ENCODE data around the gene GPD1.

DNA sequence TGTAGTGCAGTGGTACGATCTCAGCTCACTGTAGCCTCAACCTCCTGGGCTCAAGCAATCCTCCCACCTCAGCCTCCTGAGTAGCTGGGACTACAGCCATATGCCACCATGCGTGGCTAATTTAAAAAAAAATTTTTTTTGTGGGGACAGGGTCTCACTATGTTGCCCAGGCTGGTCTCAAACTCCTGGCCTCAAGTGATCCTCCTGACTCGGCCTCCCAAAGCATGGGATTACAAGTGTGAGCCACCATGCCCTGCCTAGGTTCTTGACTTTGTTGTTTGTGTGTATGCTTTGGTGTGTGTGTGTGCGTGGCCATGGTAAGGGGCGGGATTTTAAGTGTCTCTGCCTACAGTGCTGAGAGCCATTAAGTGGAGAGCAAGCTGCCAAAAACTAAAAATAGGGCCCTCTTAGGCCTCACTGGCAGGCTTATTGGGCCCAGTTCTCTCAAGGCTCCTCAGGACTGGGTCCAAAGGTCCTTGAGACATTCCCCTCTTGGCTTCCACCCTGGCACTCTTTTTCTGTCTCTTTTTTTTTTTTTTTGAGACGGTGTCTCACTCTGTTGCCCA is 13.3 kb downstream of the GPD1 start:
- TF ChIP-seq, protein P1, sequence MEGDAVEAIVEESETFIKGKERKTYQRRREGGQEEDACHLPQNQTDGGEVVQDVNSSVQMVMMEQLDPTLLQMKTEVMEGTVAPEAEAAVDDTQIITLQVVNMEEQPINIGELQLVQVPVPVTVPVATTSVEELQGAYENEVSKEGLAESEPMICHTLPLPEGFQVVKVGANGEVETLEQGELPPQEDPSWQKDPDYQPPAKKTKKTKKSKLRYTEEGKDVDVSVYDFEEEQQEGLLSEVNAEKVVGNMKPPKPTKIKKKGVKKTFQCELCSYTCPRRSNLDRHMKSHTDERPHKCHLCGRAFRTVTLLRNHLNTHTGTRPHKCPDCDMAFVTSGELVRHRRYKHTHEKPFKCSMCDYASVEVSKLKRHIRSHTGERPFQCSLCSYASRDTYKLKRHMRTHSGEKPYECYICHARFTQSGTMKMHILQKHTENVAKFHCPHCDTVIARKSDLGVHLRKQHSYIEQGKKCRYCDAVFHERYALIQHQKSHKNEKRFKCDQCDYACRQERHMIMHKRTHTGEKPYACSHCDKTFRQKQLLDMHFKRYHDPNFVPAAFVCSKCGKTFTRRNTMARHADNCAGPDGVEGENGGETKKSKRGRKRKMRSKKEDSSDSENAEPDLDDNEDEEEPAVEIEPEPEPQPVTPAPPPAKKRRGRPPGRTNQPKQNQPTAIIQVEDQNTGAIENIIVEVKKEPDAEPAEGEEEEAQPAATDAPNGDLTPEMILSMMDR (IDR thresholded peaks at IDR 0.05) = no peak
- no peak for TF ChIP-seq POLR2A (IDR thresholded peaks at IDR 0.05)
